Right lobe of liver (tissue), 4 donors: ENCODE data around the gene ZC3H12C.

Experiments used
- CTCF ChIP-seq, 4 donors: fragments of 200-600 bp in 3 of 4; fragments of 450-650 bp in 1 of 4; IDR thresholded peaks; one replicate each; pipeline versions ENCODE4 v1.5.1 to v1.8.0; 2016 to 2022; ENCODE audit warnings: antibody characterized with exemption in 4 of 4, mild to moderate bottlenecking in 2 of 4
- POLR2A ChIP-seq: fragments of 450-650 bp; IDR thresholded peaks from one replicate; pipeline ENCODE4 v1.6.1; 2017; ENCODE audit warnings: antibody characterized with exemption, mild to moderate bottlenecking
- donor health status: DM: no; HTN: no; CAD: no.
- donor health status: DM: no; HTN: no; CAD: no.
- donor health status: DM: no; HTN: yes; CAD: no.

GRCh38 chr11:110095554-110095953 is 2.4 kb downstream of the ZC3H12C start:
- TF ChIP-seq POLR2A (no peak), CTCF (IDR thresholded peaks at IDR 0.05) (no peak)
